Measurements from ENCODE around the gene VPS50.

GRCh38 chr7:93279541-93279940 lies 47.4 kb downstream of the VPS50 start:
- TF ChIP-seq CTCF (IDR thresholded peaks at IDR 0.05) (no peak), POLR2A (IDR thresholded peaks at IDR 0.05) (no peak), POLR2AphosphoS5 (IDR thresholded peaks at IDR 0.05) (no peak)

Measured in stomach (tissue), 4 donors.